HG02885 (cell line): Measurements from ENCODE around the gene KCNMB2.
A peak's percentile ranks its signal among the peaks of the same experiment; 100 is the strongest.
"Not testable (repeated sequence)": the region's sequence is repeated elsewhere in the genome, so short reads cannot be mapped to it uniquely, and the experiment has no call there.

Experiments
- ATAC-seq: cut with Tn5 transposase; IDR thresholded peaks from one replicate; pipeline ENCODE4 v1.9.1; 2021; ENCODE audit warnings: mild to moderate bottlenecking; ENCODE audit not compliant: unreplicated experiment, poor library complexity

KCNMB2 gene

GRCh38 chr3:178518660-178519396, 17.4 kb upstream of the KCNMB2 start:
- ATAC-seq: peak; percentile 84

- no peak for ATAC-seq
These were observed 16.5 kb upstream of the KCNMB2 start for GRCh38 chr3:178519701-178520100.

GRCh38 chr3:178520451-178520850, 15.8 kb upstream of the KCNMB2 start:
- no peak for ATAC-seq

GRCh38 chr3:178522200-178523052, 13.8 kb upstream of the KCNMB2 start:
- no peak for ATAC-seq

GRCh38 chr3:178525251-178525650, 11.0 kb upstream of the KCNMB2 start:
- no peak for ATAC-seq

GRCh38 chr3:178526291-178526690, 9.9 kb upstream of the KCNMB2 start:
- no peak for ATAC-seq

- no peak for ATAC-seq
These were observed 8.3 kb upstream of the KCNMB2 start for GRCh38 chr3:178527981-178528380.

GRCh38 chr3:178529606-178530225, 6.5 kb upstream of the KCNMB2 start:
- no peak for ATAC-seq

GRCh38 chr3:178532476-178532875, 3.8 kb upstream of the KCNMB2 start:
- peak; percentile 39 for ATAC-seq

- no peak for ATAC-seq
These were observed 978 bp downstream of the KCNMB2 start for GRCh38 chr3:178537122-178537705.

GRCh38 chr3:178538056-178538455, 1.8 kb downstream of the KCNMB2 start:
- no peak for ATAC-seq

- ATAC-seq: peak; percentile 33
These were observed 3.9 kb downstream of the KCNMB2 start for GRCh38 chr3:178540184-178540583.

GRCh38 chr3:178545337-178545736, 9.1 kb downstream of the KCNMB2 start:
- peak; percentile 45 for ATAC-seq

GRCh38 chr3:178546079-178546478, 9.8 kb downstream of the KCNMB2 start:
- ATAC-seq: no peak

GRCh38 chr3:178549426-178549825, 13.2 kb downstream of the KCNMB2 start:
- ATAC-seq: not testable (repeated sequence)

GRCh38 chr3:178551916-178552321, 15.7 kb downstream of the KCNMB2 start:
- ATAC-seq: no peak

GRCh38 chr3:178558637-178559036, 22.4 kb downstream of the KCNMB2 start:
- ATAC-seq: no peak

- ATAC-seq: no peak
These were observed 24.5 kb downstream of the KCNMB2 start for GRCh38 chr3:178560759-178561158.

- no peak for ATAC-seq
These were observed 25.0 kb downstream of the KCNMB2 start for GRCh38 chr3:178561239-178561638.

- ATAC-seq: no peak
These were observed 26.1 kb downstream of the KCNMB2 start for GRCh38 chr3:178562143-178562946.
